Fibroblast of villous mesenchyme (primary cell): Measurements from ENCODE around the gene SFT2D1. TPM values are rescaled to one million over a fixed set of nuclear protein-coding genes. Genes with fewer than 3 reads are reported as not detected.
A peak's percentile ranks its signal among the peaks of the same experiment; 100 is the strongest.

Experiments used
- DNase-seq: peaks from one replicate; pipeline ENCODE4 v3.0.0-alpha.2; 2010; ENCODE audit warnings: low read depth
- H3K4me3 ChIP-seq: 2 replicates; pipeline ENCODE4 v1.5.1; 2011; ENCODE audit warnings: low read depth, mild to moderate bottlenecking, low read length
- CTCF ChIP-seq: IDR thresholded peaks from 2 replicates; pipeline ENCODE4 v1.5.1; 2012; ENCODE audit warnings: low read depth, mild to moderate bottlenecking, low read length; ENCODE audit not compliant: insufficient read depth
- total RNA-seq: library from RNA; depleted of rRNA; stranded (reverse); fragments of >200 nt; gene quantifications from 2 replicates; pipeline ENCODE4 v1.2.3, GENCODE V29; 2012

The SFT2D1 gene
- total RNA-seq, 1 donor: 37.1 TPM

GRCh38 chr6:166279393-166279679, 63.0 kb downstream of the SFT2D1 start:
- DNase-seq: no peak
- TF ChIP-seq CTCF: no peak
- no peak overlapping the region for H3K4me3 ChIP-seq

GRCh38 chr6:166278579-166279392, 63.6 kb downstream of the SFT2D1 start:
- no peak for TF ChIP-seq CTCF
- no peak for DNase-seq

GRCh38 chr6:166277892-166278578, 64.3 kb downstream of the SFT2D1 start:
- DNase-seq: no peak
- H3K4me3 ChIP-seq: no peak overlapping the region
- TF ChIP-seq CTCF: no peak

More at GRCh38 chr6:166278579-166279392, 63.6 kb downstream of the SFT2D1 start:
- no peak overlapping the region for H3K4me3 ChIP-seq

GRCh38 chr6:166277018-166277417, 65.3 kb downstream of the SFT2D1 start:
- TF ChIP-seq CTCF: no peak
- H3K4me3 ChIP-seq: no peak overlapping the region
- no peak for DNase-seq

GRCh38 chr6:166275714-166276166, 66.6 kb downstream of the SFT2D1 start:
- H3K4me3 ChIP-seq: no peak overlapping the region
- peak; percentile 99 for TF ChIP-seq CTCF
- DNase-seq: peak; percentile 47

GRCh38 chr6:166274739-166275370, 67.5 kb downstream of the SFT2D1 start:
- no peak overlapping the region for H3K4me3 ChIP-seq
- no peak for DNase-seq
- TF ChIP-seq CTCF: no peak
